Caco-2 (cell line): ENCODE results near the gene AGPAT2. TPM values are rescaled to one million over a fixed set of nuclear protein-coding genes. Genes with fewer than 3 reads are reported as not detected.

Source experiments
- BruUV-seq: library from RNA; stranded (reverse); fragments of 400-500 nt; replicated peaks from 2 replicates; lab custom pipeline; 2021; lab: Mats Ljungman, UMichigan
- CTCF ChIA-PET: fragments of 300-600 bp; sonication (Branson Sonifier 250); formaldehyde crosslinking; loops from one replicate; lab custom pipeline; 2022; ENCODE audit warnings: antibody characterized with exemption; lab: Charles Lee
- POLR2A ChIA-PET: fragments of 300-600 bp; sonication (Branson Sonifier 250); formaldehyde crosslinking; loops from one replicate; lab custom pipeline; 2022; ENCODE audit warnings: antibody characterized with exemption; lab: Charles Lee
- DNase-seq, 2 experiments: peaks; one replicate each; pipeline versions ENCODE4 v3.0.0 to v3.0.0-alpha.2; 2020 to 2022
- H3K27me3 ChIP-seq: replicated peaks from 2 replicates; pipeline ENCODE4 v1.6.0; 2011; ENCODE audit warnings: low read length; ENCODE audit not compliant: control insufficient read depth, insufficient read depth
- H3K36me3 ChIP-seq: 2 replicates; pipeline ENCODE4 v1.5.1; 2011; ENCODE audit warnings: low read length; ENCODE audit not compliant: control insufficient read depth, insufficient read depth
- H3K4me1 ChIP-seq: fragments of 250-450 bp; sonication (Bioruptor Pico); 2 replicates; pipeline ENCODE4 v1.5.1; 2020; ENCODE audit warnings: mild to moderate bottlenecking
- H3K4me3 ChIP-seq: 2 replicates; pipeline ENCODE4 v1.5.1; 2011; ENCODE audit warnings: low read depth, mild to moderate bottlenecking, control low read depth, low read length
- H3K9me3 ChIP-seq: fragments of 250-450 bp; sonication (Bioruptor Pico); 2 replicates; pipeline ENCODE4 v1.5.1; 2020; ENCODE audit warnings: mild to moderate bottlenecking, moderate library complexity
- H3K27ac Mint-ChIP-seq: one replicate; pipeline ENCODE4 v1.8.0; 2022; ENCODE audit warnings: mixed read lengths; ENCODE audit not compliant: unreplicated experiment
- H3K27me3 Mint-ChIP-seq: one replicate; pipeline ENCODE4 v1.8.0; 2022; ENCODE audit warnings: mixed read lengths; ENCODE audit not compliant: insufficient read depth, unreplicated experiment
- H3K36me3 Mint-ChIP-seq: one replicate; pipeline ENCODE4 v1.8.0; 2022; ENCODE audit warnings: mild to moderate bottlenecking, mixed read lengths; ENCODE audit not compliant: insufficient read depth, unreplicated experiment
- H3K4me1 Mint-ChIP-seq: one replicate; pipeline ENCODE4 v1.8.0; 2022; ENCODE audit warnings: low read depth, mixed read lengths; ENCODE audit not compliant: unreplicated experiment
- H3K4me3 Mint-ChIP-seq: one replicate; pipeline ENCODE4 v1.8.0; 2022; ENCODE audit warnings: mild to moderate bottlenecking, moderate library complexity, mixed read lengths; ENCODE audit not compliant: unreplicated experiment
- H3K9me3 Mint-ChIP-seq: one replicate; pipeline ENCODE4 v1.8.0; 2022; ENCODE audit warnings: mixed read lengths; ENCODE audit not compliant: unreplicated experiment
- CTCF ChIP-seq, 2 experiments: fragments of 200-600 bp in 1 of 2; IDR thresholded peaks; 1 replicate in 1 of 2; 2 replicates in 1 of 2; pipeline versions ENCODE4 v1.5.1 to v1.8.0; 2011 to 2022; ENCODE audit warnings: antibody characterized with exemption in 1 of 2, control low read depth in 1 of 2, inconsistent platforms in 1 of 2, low read depth in 1 of 2, low read length in 1 of 2, mild to moderate bottlenecking in 1 of 2, moderate library complexity in 1 of 2; ENCODE audit not compliant: insufficient read depth in 1 of 2, severe bottlenecking in 1 of 2, unreplicated experiment in 1 of 2
- intact Hi-C: fragments of 100-400 bp; cut with micrococcal nuclease; formaldehyde crosslinking; loops from one replicate; pipeline ENCODE4 v1.10.0; 2022; ENCODE audit not compliant: unreplicated experiment
- total RNA-seq: library from RNA; stranded (reverse); gene quantifications from 2 replicates; pipeline ENCODE4 v1.2.3, GENCODE V29; 2022

AGPAT2 gene
- total RNA-seq, 1 experiment from 2014 or later: 68.7 TPM

DNA sequence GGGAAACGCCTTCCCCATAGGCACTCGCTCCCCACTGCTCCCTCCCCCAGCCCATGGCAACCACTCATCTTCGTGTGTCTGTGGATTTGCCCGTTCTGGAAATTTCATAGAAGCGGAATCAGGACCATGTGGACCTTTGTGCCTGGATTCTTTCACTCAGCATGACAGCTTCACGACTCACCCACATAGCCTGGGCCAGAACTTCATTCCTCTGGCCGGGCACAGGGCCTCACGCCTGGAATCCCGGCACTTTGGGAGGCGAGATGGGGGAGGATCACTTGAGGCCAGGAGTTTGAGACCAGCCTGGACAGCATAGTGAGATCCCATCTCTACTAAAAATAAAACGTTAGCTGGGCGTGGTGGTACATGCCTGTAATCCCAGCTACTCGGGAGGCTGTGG, 13.0 kb upstream of the AGPAT2 start:
- H3K27me3 ChIP-seq: no peaks in the 10 kb centered on the region
- peaks cover 19% of the 10 kb centered on the region for H3K4me1 Mint-ChIP-seq
- no peaks in the 10 kb centered on the region for H3K27me3 Mint-ChIP-seq
- peaks cover 8% of the 10 kb centered on the region for H3K36me3 Mint-ChIP-seq
- intact Hi-C loops: no loop called here
- H3K4me3 ChIP-seq: no peak overlapping the region
- no peaks in the 10 kb centered on the region for H3K9me3 Mint-ChIP-seq
- no peak overlapping the region for H3K4me3 Mint-ChIP-seq
- H3K36me3 ChIP-seq: no peaks in the 10 kb centered on the region
- no peak for TF ChIP-seq CTCF (IDR thresholded peaks at IDR 0.05; ENCODE audit: insufficient read depth in 1 of 2, low read depth in 1 of 2, low read length in 1 of 2, severe bottlenecking in 1 of 2, unreplicated experiment in 1 of 2)
- DNase-seq: no peak
- no peak overlapping the region for H3K27ac Mint-ChIP-seq
- BruUV-seq: no TSS peak
- peaks cover 39% of the 10 kb centered on the region for H3K4me1 ChIP-seq
- no peaks in the 10 kb centered on the region for H3K9me3 ChIP-seq
- CTCF ChIA-PET: no interaction called here
- POLR2A ChIA-PET: no interaction called here

DNA sequence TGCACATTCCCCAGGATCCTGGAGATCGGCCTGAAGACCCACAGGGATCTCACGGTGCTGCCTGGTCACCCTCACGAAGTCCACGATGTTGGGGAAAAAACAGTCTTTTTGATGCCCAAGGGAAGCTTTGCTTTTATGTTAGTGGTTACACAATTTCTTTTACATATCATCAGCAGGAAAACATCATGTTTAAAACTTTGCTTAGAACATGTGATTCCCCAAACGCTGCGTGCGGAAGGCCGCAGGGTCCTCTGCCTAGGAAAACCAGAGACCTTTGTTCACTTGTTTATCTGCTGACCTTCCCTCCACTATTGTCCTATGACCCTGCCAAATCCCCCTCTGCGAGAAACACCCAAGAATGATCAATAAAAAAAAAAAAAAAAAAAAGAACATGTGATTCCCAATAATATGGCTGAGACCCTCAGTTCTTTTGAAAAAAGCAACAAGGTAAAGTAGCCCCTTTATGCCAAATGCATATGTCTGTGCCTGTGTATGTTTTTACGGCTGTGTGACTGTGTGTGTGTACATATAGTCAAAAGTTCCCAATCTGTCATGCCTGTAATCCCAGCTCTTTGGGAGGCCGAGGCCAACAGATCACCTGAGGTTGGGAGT, 11.5 kb upstream of the AGPAT2 start:
- CTCF ChIA-PET: interaction anchor here (0.6 to 1.5 kb wide), 5 partner anchors 11 to 214 kb away, joined by 3 to 7 read pairs (median 6); no protein-coding TSS in a partner anchor
- peak overlapping the region; percentile 63 for H3K4me3 Mint-ChIP-seq

More for the DNA sequence above, 11.5 kb upstream of the AGPAT2 start:
- Mint-ChIP-seq H3K27ac (peak overlapping the region; percentile 82), H3K27me3 (no peaks in the 10 kb centered on the region), H3K36me3 (peaks cover 8% of the 10 kb centered on the region), H3K4me1 (peaks cover 19% of the 10 kb centered on the region), H3K9me3 (no peaks in the 10 kb centered on the region)
- no peak for DNase-seq
- H3K4me3 ChIP-seq: no peak overlapping the region
- TSS peak; percentile 76 for BruUV-seq
- TF ChIP-seq CTCF (IDR thresholded peaks at IDR 0.05; ENCODE audit: insufficient read depth in 1 of 2, low read depth in 1 of 2, low read length in 1 of 2, severe bottlenecking in 1 of 2, unreplicated experiment in 1 of 2): no peak
- intact Hi-C loops: loop anchor here (1.0 kb wide), 2 partner anchors 11 to 28 kb away; partner anchors contain the start of gene AGPAT2
- POLR2A ChIA-PET: interaction anchor here (0.7 kb wide), 1 partner anchor 57 kb away, joined by 5 read pairs; no protein-coding TSS in a partner anchor
- no peaks in the 10 kb centered on the region for H3K9me3 ChIP-seq
- no peaks in the 10 kb centered on the region for H3K36me3 ChIP-seq
- peaks cover 50% of the 10 kb centered on the region for H3K4me1 ChIP-seq
- H3K27me3 ChIP-seq: no peaks in the 10 kb centered on the region
